Body of pancreas (tissue), 4 donors: ENCODE results near the gene RNF157. TPM values are rescaled to one million over a fixed set of nuclear protein-coding genes. Genes with fewer than 3 reads are reported as not detected.

Source experiments
- ATAC-seq: fragments of 150-250 bp; one replicate; pipeline ENCODE4 v1.9.1; 2016
- DNase-seq, 4 donors: peaks; one replicate each; pipeline ENCODE4 v3.0.0-alpha.2; 2019
- H3K27ac ChIP-seq, 4 donors: fragments of 200-600 bp; sonication (generic); 1 replicate in 3 of 4; 2 replicates in 1 of 4; pipeline versions ENCODE4 v1.5.1 to v1.6.1; 2016 to 2019; ENCODE audit warnings: mild to moderate bottlenecking in 1 of 4, mixed read lengths in 1 of 4, moderate library complexity in 1 of 4
- H3K27me3 ChIP-seq, 2 donors: fragments of 200-600 bp; sonication (generic); one replicate each; pipeline ENCODE4 v1.6.0; 2016; ENCODE audit warnings: mild to moderate bottlenecking in 1 of 2
- H3K36me3 ChIP-seq, 2 donors: fragments of 200-600 bp; sonication (generic); replicated peaks in 1 of 2; 2 replicates each; pipeline ENCODE4 v1.5.1; 2016; ENCODE audit warnings: low read depth in 2 of 2; ENCODE audit not compliant: insufficient read depth in 1 of 2
- H3K4me1 ChIP-seq: fragments of 200-600 bp; sonication (generic); one replicate; pipeline ENCODE4 v1.6.0; 2016
- H3K4me3 ChIP-seq, 2 donors: fragments of 200-600 bp; sonication (generic); 1 replicate in 1 of 2; 2 replicates in 1 of 2; pipeline ENCODE4 v1.5.1; 2016 to 2019
- H3K9me3 ChIP-seq, 3 donors: fragments of 200-600 bp; sonication (generic); 1 replicate in 2 of 3; 2 replicates in 1 of 3; pipeline ENCODE4 v1.5.1; 2016
- CTCF ChIP-seq, 7 experiments: fragments of 450-650 bp in 4 of 7; fragments of 200-600 bp in 3 of 7; sonication (generic) in 3 of 7; IDR thresholded peaks; one replicate each; pipeline ENCODE4 v1.5.1; 2016 to 2019; ENCODE audit warnings: antibody characterized with exemption in 7 of 7
- POLR2A ChIP-seq, 3 donors: fragments of 450-650 bp; IDR thresholded peaks; one replicate each; pipeline ENCODE4 v1.6.1; 2016; ENCODE audit warnings: antibody characterized with exemption in 3 of 3, mild to moderate bottlenecking in 2 of 3
- WGBS, 2 donors: methylation state at CpG; one replicate each; pipeline ENCODE4 v1.1.5; 2017; 5-methylcytosine and 5-hydroxymethylcytosine counted together
- intact Hi-C: fragments of 100-400 bp; cut with DNase I; formaldehyde crosslinking; loops from one replicate; pipeline ENCODE4 v1.15.1; 2023
- total RNA-seq, 2 donors: library from RNA; depleted of rRNA; stranded (reverse); fragments of >200 nt; gene quantifications; one replicate each; pipeline ENCODE4 v1.1.0, GENCODE V29; 2016

The RNF157 gene
- total RNA-seq, 2 donors from 2014 or later, result 4.7 to 29.3 TPM

DNA sequence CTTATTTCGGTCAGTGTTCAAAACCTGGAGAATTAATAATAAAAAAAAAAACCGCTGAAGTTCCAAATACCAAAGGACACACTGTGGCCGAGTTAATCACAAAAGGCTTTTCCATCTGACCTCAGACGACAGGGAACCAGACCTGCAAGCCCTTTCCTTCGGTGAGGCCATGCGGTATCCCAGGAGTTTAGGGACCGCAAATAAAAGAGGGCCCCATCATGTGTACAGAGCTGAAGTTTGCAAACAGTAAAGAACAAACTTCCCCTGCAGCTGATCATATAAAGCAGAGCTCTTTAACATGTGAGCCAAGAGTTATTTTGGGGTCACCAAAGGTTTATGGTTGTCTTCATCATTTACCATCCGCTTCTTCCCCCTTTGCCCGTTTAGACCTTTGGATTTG, 66.3 kb downstream of the RNF157 start:
- TF ChIP-seq POLR2A (IDR thresholded peaks at IDR 0.05) (no peak), CTCF (IDR thresholded peaks at IDR 0.05) (no peak)
- H3K27ac ChIP-seq, result no peak overlapping the region
- DNase-seq (no peak), ATAC-seq (no peak)
- H3K9me3 ChIP-seq, result no peaks in the 10 kb centered on the region
- no peaks in the 10 kb centered on the region for H3K36me3 ChIP-seq
- intact Hi-C loops, result no loop called here
- 60 to 61% methylated on average over 9 of the region's 9 CpGs for WGBS, 2 donors
- H3K4me1 ChIP-seq, result no peaks in the 10 kb centered on the region
- H3K4me3 ChIP-seq, result no peak overlapping the region
- H3K27me3 ChIP-seq, result no peaks in the 10 kb centered on the region

DNA sequence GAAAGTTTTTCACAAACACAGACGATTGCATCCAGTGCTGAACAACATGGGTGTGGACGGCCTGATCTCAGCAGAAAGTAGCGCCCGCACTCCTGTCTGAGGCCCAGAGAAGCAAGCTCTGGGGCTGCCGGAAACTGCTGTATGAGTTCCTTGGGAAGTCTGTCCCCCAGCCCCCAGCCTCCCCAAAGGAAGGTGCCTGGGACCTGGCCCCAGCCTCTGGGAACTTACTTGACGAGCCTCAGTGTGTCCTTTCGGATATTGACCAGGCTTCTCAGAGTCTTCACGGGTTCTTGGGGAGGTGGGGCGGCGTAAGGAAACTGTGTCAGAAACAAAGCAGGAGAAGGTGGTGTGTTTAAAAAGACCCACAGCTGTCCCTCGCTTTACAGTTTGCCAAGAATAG, 66.8 kb downstream of the RNF157 start:
- ATAC-seq (no peak), DNase-seq (no peak)
- 87 to 94% methylated on average over 10 to 11 of the region's 11 CpGs for WGBS, 2 donors
- Histone ChIP-seq H3K9me3 (no peaks in the 10 kb centered on the region), H3K4me1 (no peaks in the 10 kb centered on the region), H3K36me3 (no peaks in the 10 kb centered on the region), H3K27me3 (no peaks in the 10 kb centered on the region), H3K4me3 (no peak overlapping the region), H3K27ac (no peak overlapping the region)
- intact Hi-C loops, result no loop called here
- TF ChIP-seq CTCF (IDR thresholded peaks at IDR 0.05), result no peak
- no peak for TF ChIP-seq POLR2A (IDR thresholded peaks at IDR 0.05)

DNA sequence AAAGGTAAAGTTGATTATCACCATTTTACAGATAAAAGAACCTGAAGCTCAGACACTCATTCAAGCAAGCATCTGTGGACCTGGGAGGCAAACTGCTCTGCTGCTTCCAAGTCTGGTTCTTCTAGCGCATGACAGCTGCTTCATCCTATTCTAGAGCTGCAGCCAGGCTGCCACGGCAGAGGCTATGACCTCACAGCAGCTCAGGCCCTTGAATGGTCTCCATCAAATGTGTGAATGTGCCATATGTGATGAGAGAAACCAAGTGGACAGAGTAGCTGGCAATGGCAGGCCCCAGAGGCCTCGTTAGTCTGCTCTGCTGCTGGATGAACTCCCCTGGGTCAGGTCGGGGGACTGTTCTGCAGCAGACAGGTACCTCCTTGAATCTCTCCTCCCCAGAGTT, 68.6 kb downstream of the RNF157 start:
- ATAC-seq (no peak), DNase-seq (no peak)
- no peaks in the 10 kb centered on the region for H3K27me3 ChIP-seq
- H3K27ac ChIP-seq, result no peak overlapping the region
- H3K36me3 ChIP-seq, result no peaks in the 10 kb centered on the region
- H3K4me3 ChIP-seq, result no peak overlapping the region
- no peaks in the 10 kb centered on the region for H3K9me3 ChIP-seq
- TF ChIP-seq CTCF (IDR thresholded peaks at IDR 0.05), result no peak
- TF ChIP-seq POLR2A (IDR thresholded peaks at IDR 0.05), result no peak
- H3K4me1 ChIP-seq, result no peaks in the 10 kb centered on the region
- WGBS, 2 donors, result 77 to 85% methylated on average over 4 of the region's 4 CpGs
- intact Hi-C loops, result no loop called here

GRCh38 chr17:76170114-76170513, 70.2 kb downstream of the RNF157 start:
- H3K9me3 ChIP-seq, result no peaks in the 10 kb centered on the region
- intact Hi-C loops, result no loop called here
- ATAC-seq, result no peak
- DNase-seq, result no peak
- TF ChIP-seq POLR2A (IDR thresholded peaks at IDR 0.05) (no peak), CTCF (IDR thresholded peaks at IDR 0.05) (no peak)
- H3K4me1 ChIP-seq, result no peaks in the 10 kb centered on the region
- H3K27ac ChIP-seq, result no peak overlapping the region
- WGBS, 2 donors, result 100% methylated on average over 1 of the region's 1 CpG; no CpG with 5 or more reads in 1 of the 2 donors
- H3K36me3 ChIP-seq, result no peaks in the 10 kb centered on the region
- no peak overlapping the region for H3K4me3 ChIP-seq
- no peaks in the 10 kb centered on the region for H3K27me3 ChIP-seq

GRCh38 chr17:76166906-76167305, 73.4 kb downstream of the RNF157 start:
- Histone ChIP-seq H3K4me3 (no peak overlapping the region), H3K9me3 (no peaks in the 10 kb centered on the region), H3K4me1 (no peaks in the 10 kb centered on the region), H3K36me3 (no peaks in the 10 kb centered on the region), H3K27me3 (no peaks in the 10 kb centered on the region), H3K27ac (no peak overlapping the region)
- no peak for DNase-seq
- whole genome bisulfite sequencing, 2 donors, result 75 to 84% methylated on average over 6 to 10 of the region's 10 CpGs
- intact Hi-C loops, result no loop called here
- TF ChIP-seq CTCF (IDR thresholded peaks at IDR 0.05), result no peak
- no peak for TF ChIP-seq POLR2A (IDR thresholded peaks at IDR 0.05)
- no peak for ATAC-seq
